ENCODE measurements around the gene FBXW5.

Gene FBXW5

GRCh38 chr9:136949239-136949816 is 4.8 kb upstream of the FBXW5 start:
- no peak for DNase-seq (ENCODE audit: low spot score)

GRCh38 chr9:136947955-136948510 is 3.5 kb upstream of the FBXW5 start:
- no peak for DNase-seq (ENCODE audit: low spot score)

- DNase-seq (ENCODE audit: low spot score) = no peak
Observed at GRCh38 chr9:136947028-136947891, 2.7 kb upstream of the FBXW5 start.

- no peak for DNase-seq (ENCODE audit: low spot score)
Observed at GRCh38 chr9:136946228-136947027, 1.9 kb upstream of the FBXW5 start.

GRCh38 chr9:136945333-136946227 is 1.0 kb upstream of the FBXW5 start:
- DNase-seq (ENCODE audit: low spot score) = no peak

- DNase-seq (ENCODE audit: low spot score) = peak; percentile 91
Observed at GRCh38 chr9:136944212-136944518, 373 bp downstream of the FBXW5 start.

- no peak for DNase-seq (ENCODE audit: low spot score)
Observed at GRCh38 chr9:136943291-136944211, 987 bp downstream of the FBXW5 start.

GRCh38 chr9:136942881-136943230 is 1.7 kb downstream of the FBXW5 start:
- no peak for DNase-seq (ENCODE audit: low spot score)

- DNase-seq (ENCODE audit: low spot score) = no peak
Observed at GRCh38 chr9:136942112-136942880, 2.2 kb downstream of the FBXW5 start.

- no peak for DNase-seq (ENCODE audit: low spot score)
Observed at GRCh38 chr9:136941231-136942111, 3.1 kb downstream of the FBXW5 start.

- DNase-seq (ENCODE audit: low spot score) = no peak
Observed at GRCh38 chr9:136940526-136941230, 3.9 kb downstream of the FBXW5 start.

- DNase-seq (ENCODE audit: low spot score) = no peak
Observed at GRCh38 chr9:136939996-136940525, 4.5 kb downstream of the FBXW5 start.

GRCh38 chr9:136939431-136939995 is 5.0 kb downstream of the FBXW5 start:
- no peak for DNase-seq (ENCODE audit: low spot score)

- no peak for DNase-seq (ENCODE audit: low spot score)
Observed at GRCh38 chr9:136937186-136938001, 7.1 kb downstream of the FBXW5 start.

- no peak for DNase-seq (ENCODE audit: low spot score)
Observed at GRCh38 chr9:136936645-136937170, 7.8 kb downstream of the FBXW5 start.

GRCh38 chr9:136935651-136936050 is 8.9 kb downstream of the FBXW5 start:
- DNase-seq (ENCODE audit: low spot score) = no peak
